ENCODE results near the gene STK11. TPM values are rescaled to one million over a fixed set of nuclear protein-coding genes. Genes with fewer than 3 reads are reported as not detected.

The STK11 gene
- total RNA-seq, 1 donor from 2014 or later, result 67.6 TPM

DNA sequence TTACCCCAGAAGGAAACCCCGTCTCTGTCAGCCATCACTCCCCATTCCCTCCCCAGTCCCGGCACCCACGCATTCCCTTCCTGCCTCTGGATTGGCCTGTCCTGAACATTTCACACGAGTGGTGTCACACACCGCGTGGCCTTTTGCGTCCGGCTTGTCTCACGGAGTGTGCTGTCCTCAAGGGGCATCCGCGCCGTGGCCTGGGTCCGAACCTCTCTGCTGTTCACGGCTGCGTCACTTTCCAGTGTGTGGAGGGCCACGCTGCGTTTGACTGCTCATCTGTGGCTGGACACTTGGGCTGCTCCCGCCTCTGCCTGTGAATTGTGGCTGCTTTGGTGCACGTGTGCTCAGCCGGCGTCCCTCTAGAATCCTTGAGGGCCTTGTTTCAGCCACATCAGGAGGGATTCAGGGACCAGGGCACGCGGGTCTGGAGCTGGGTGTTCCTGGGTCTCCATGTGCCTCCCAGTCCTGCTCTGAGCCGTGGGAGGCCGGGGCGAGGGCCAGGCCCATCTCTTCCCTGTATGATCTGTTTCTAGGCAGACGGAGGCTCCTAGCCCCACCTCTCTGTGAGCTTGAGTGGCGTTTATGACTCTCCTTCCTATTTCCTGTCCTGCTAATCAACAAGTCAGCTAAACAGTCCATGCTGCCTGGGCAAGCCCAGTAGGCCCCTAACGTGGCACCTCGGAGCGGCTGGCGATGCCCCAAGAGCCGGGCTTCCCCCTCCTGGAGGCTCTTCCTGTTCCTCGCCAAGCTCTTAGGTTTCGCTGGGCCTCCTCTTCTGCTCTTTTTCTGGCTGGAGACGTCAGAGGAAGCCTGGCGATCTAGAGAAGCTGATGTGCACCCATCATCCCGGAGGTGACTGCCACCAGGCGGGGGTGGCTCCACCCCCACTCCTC lies 8.1 kb downstream of the STK11 start:
- H3K27me3 Mint-ChIP-seq, result no peaks in the 10 kb centered on the region
- peak overlapping the region; percentile 83 for H3K27ac Mint-ChIP-seq
- DNase-seq, result no peak
- intact Hi-C loops (cut with micrococcal nuclease), result no loop called here
- H3K4me3 Mint-ChIP-seq, result peak overlapping the region; percentile 67
- H3K9me3 Mint-ChIP-seq, result no peaks in the 10 kb centered on the region
- peaks cover 32% of the 10 kb centered on the region for H3K4me1 Mint-ChIP-seq
- ChIA-PET CTCF (interaction anchor here (1.4 to 1.8 kb wide), 2 partner anchors 30 to 100 kb away, joined by 5 read pairs; no protein-coding TSS in a partner anchor), POLR2A (interaction anchor here (0.8 to 1.5 kb wide), 7 partner anchors 9 to 230 kb away, joined by 3 to 11 read pairs (median 4); partner anchors contain the start of genes ARHGAP45, CIRBP and WDR18)
- peak; percentile 77 for ATAC-seq (ENCODE audit: low read depth)
- H3K36me3 Mint-ChIP-seq (ENCODE audit: low read depth), result peaks cover 37% of the 10 kb centered on the region
- TF ChIP-seq, protein P1, sequence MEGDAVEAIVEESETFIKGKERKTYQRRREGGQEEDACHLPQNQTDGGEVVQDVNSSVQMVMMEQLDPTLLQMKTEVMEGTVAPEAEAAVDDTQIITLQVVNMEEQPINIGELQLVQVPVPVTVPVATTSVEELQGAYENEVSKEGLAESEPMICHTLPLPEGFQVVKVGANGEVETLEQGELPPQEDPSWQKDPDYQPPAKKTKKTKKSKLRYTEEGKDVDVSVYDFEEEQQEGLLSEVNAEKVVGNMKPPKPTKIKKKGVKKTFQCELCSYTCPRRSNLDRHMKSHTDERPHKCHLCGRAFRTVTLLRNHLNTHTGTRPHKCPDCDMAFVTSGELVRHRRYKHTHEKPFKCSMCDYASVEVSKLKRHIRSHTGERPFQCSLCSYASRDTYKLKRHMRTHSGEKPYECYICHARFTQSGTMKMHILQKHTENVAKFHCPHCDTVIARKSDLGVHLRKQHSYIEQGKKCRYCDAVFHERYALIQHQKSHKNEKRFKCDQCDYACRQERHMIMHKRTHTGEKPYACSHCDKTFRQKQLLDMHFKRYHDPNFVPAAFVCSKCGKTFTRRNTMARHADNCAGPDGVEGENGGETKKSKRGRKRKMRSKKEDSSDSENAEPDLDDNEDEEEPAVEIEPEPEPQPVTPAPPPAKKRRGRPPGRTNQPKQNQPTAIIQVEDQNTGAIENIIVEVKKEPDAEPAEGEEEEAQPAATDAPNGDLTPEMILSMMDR (IDR thresholded peaks at IDR 0.05), result no peak

DNA sequence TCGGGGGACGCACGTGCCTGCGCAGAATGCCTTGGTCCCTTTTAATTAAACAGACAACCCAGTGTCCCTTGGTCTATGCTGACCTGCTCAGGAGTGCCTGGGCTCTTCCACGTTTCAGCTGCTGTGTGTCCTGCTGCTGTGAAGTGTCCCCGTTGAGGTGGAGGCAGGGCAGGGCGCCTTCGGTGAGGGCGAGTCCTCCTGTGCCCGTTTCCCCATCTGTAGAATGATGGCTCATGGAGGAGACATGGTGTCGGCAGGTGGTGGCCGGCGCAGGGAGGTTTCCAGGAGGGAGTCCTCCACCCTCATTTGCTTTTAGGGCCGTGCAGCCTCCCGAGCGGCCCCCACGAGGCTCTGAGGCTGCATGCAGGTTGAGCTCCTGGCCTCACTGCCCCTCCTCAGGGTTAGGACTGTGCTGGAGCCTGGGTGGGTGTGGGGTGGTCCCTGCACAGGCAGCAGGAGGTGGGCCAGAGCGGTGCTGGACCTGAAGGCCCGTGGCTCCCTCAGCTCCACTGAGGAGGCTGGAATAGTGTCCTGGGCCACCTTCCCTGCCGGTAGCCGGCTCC lies 8.8 kb downstream of the STK11 start:
- Mint-ChIP-seq H3K4me1 (peaks cover 28% of the 10 kb centered on the region), H3K27ac (peak overlapping the region; percentile 83), H3K4me3 (no peak overlapping the region), H3K27me3 (no peaks in the 10 kb centered on the region), H3K36me3 (ENCODE audit: low read depth) (peaks cover 37% of the 10 kb centered on the region), H3K9me3 (no peaks in the 10 kb centered on the region)
- DNase-seq (no peak), ATAC-seq (ENCODE audit: low read depth) (no peak)
- intact Hi-C loops (cut with micrococcal nuclease), result no loop called here
- CTCF ChIA-PET, result interaction anchor here (1.4 to 1.8 kb wide), 2 partner anchors 30 to 101 kb away, joined by 5 read pairs; no protein-coding TSS in a partner anchor
- TF ChIP-seq, protein P1 (IDR thresholded peaks at IDR 0.05), result no peak
- POLR2A ChIA-PET, result interaction anchor here (0.8 to 1.5 kb wide), 7 partner anchors 10 to 230 kb away, joined by 3 to 11 read pairs (median 4); partner anchors contain the start of genes ARHGAP45, CIRBP and WDR18

DNA sequence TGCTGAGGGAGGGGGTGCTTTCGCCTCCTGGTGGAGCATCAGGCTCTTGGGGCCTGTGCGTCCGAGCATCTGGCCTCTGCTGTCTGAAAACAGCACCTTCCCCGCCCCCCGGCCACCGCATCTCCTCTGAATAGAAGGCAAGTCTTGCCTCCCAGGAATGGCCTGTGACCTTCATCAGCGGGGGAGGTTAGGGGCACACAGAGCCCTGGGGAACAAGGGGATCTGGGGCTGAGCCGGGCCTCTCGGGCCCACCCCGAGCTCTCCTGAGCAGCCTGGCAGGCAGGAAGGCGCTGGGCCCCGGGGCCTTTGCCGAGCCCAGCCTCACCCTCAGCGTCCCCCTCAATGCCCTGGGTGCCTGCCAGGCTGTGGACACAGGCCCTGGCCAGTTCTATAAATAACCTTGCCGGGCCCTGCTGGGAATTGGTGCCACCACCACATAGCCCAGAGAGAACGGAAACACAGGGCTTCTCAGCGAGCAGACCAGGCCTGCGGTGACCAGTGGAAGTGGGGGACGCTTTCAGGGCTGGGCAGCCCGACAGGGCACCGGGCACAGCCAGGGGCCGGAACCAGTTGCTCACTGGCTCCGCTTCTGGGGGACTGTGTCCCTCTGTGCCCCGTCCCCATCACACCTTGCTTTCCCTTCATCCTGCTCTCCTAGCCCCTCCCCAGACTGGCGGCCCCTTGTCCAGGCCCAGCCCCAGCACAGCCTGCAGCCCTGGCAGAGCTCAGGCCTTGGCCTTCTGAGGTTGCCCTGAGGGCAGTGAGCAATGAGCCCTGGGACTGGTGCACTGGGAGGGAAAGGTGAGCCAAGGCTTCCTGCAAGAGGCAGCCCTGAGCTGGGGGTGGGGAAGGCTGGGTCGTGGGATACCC lies 9.5 kb downstream of the STK11 start:
- ATAC-seq (ENCODE audit: low read depth), result no peak
- ChIA-PET CTCF (interaction anchor here (1.4 kb wide), 1 partner anchor 102 kb away, joined by 5 read pairs; no protein-coding TSS in a partner anchor), POLR2A (interaction anchor here (1.0 to 1.5 kb wide), 2 partner anchors 21 to 54 kb away, joined by 3 to 11 read pairs; partner anchors contain the start of gene CIRBP)
- Mint-ChIP-seq H3K27ac (peak overlapping the region; percentile 53), H3K27me3 (no peaks in the 10 kb centered on the region), H3K4me3 (no peak overlapping the region), H3K4me1 (peaks cover 23% of the 10 kb centered on the region), H3K36me3 (ENCODE audit: low read depth) (peaks cover 34% of the 10 kb centered on the region), H3K9me3 (no peaks in the 10 kb centered on the region)
- intact Hi-C loops (cut with micrococcal nuclease), result no loop called here
- TF ChIP-seq, protein P1 (IDR thresholded peaks at IDR 0.05), result no peak
- no peak for DNase-seq

DNA sequence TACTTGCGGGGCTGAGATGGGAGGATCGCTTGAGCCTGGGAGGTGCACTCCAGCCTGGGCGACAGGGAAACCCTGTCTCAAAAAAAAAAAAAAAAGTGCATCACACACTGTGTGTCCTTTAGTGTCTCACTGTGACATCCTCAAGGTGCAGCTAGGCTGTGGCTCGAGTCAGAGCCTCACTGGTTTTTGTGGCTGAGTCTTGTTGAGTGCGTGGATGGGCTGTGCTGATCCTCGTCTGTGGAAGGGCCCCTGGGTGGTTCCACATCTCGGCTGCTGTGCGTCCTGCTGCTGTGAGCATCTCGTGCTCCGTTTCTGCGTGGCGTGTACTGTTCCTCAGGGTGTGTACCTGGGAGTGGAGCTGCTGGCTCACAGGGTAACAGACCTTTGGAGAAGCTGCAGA lies 11.2 kb downstream of the STK11 start:
- Mint-ChIP-seq H3K4me1 (peaks cover 15% of the 10 kb centered on the region), H3K27ac (no peak overlapping the region), H3K4me3 (no peak overlapping the region), H3K9me3 (no peaks in the 10 kb centered on the region), H3K36me3 (ENCODE audit: low read depth) (peaks cover 29% of the 10 kb centered on the region), H3K27me3 (no peaks in the 10 kb centered on the region)
- intact Hi-C loops (cut with micrococcal nuclease), result no loop called here
- TF ChIP-seq, protein P1 (IDR thresholded peaks at IDR 0.05), result no peak
- ChIA-PET CTCF (interaction anchor here (0.9 kb wide), 1 partner anchor 27 kb away, joined by 3 read pairs; no protein-coding TSS in a partner anchor), POLR2A (interaction anchor here (1.3 kb wide), 1 partner anchor 52 kb away, joined by 5 read pairs; the partner anchor contains the start of gene CIRBP)
- ATAC-seq (ENCODE audit: low read depth) (no peak), DNase-seq (no peak)

All from activated B cell treated with CpG ODN at 0.5 μM for 24 hours (primary cell).